ENCODE results near the gene LDB1. TPM values are rescaled to one million over a fixed set of nuclear protein-coding genes. Genes with fewer than 3 reads are reported as not detected.

Gene LDB1
- total and polyA plus RNA-seq, 2 of the 13 experiments (the other 11 are each of a cell fraction or from before 2014, with no cell fraction given): 17.2 to 45.5 TPM

DNA sequence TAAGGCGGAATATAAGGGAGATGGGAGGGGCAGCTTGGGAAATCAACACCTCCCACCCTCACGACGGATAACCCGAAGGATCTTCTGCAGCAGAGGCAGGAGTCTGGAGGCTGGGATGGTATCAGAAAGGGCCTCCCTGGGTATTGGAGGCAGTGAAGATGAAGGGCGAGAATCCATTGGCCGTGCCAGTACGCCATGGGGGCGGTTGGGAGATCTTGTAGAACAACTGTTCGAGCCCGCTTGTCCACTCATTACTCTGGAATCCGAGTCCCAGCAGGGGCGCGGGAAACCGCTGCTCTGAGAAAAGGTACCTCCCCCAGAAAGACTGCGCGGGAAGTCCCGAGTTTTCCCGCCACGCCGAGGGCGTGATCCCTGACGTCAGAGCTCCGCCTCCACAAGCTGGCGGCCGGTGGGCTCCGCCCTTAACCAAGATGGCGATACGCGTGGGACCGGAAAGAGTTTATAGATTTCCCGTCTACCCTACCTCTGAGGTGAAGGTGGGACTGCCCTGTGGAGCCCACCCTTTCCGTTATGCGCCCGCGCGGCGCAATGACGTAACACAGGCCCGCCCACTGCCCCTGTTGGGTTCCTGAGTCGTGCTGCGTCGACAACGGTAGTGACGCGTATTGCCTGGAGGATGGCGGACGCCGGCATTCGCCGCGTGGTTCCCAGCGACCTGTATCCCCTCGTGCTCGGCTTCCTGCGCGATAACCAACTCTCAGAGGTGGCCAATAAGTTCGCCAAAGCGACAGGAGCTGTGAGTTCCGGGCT is 31.8 kb upstream of the LDB1 start, which contains the start of gene NOLC1 (continued):
- peak; percentile 79; the same call in 1 of the 2 replicates for TF ChIP-seq ZNF224 (CRISPR knock-in tag; IDR thresholded peaks at IDR 0.05)
- TF ChIP-seq NCOA1 (CRISPR knock-in tag; IDR thresholded peaks at IDR 0.05): 0 out of 2 replicates have a peak, but pooled peaks have one; percentile 50
- 0 out of 2 replicates have a peak, but pooled peaks have one; percentile 17 for TF ChIP-seq ZNF280D (CRISPR knock-in tag; IDR thresholded peaks at IDR 0.05)
- TF ChIP-seq ZSCAN22 (CRISPR knock-in tag; IDR thresholded peaks at IDR 0.05): no peak
- TF ChIP-seq ZNF563 (CRISPR knock-in tag; IDR thresholded peaks at IDR 0.05): peak; percentile 73
- peak; percentile 18; the same call in 1 of the 2 replicates for TF ChIP-seq MIXL1 (CRISPR knock-in tag; IDR thresholded peaks at IDR 0.05)
- no peak for TF ChIP-seq TOE1 (CRISPR knock-in tag; IDR thresholded peaks at IDR 0.05)
- TF ChIP-seq UBTF (CRISPR knock-in tag; IDR thresholded peaks at IDR 0.05): peak; percentile 70
- no peak for TF ChIP-seq TRIM24 (CRISPR knock-in tag; IDR thresholded peaks at IDR 0.05)
- peak; percentile 79 for TF ChIP-seq SIN3B (IDR thresholded peaks at IDR 0.05; ENCODE audit: low read length)
- 0 out of 2 replicates have a peak, but pooled peaks have one; percentile 48 for TF ChIP-seq KLF9 (CRISPR knock-in tag; IDR thresholded peaks at IDR 0.05; ENCODE audit: low read depth)
- TF ChIP-seq POLR2AphosphoS2 (IDR thresholded peaks at IDR 0.05; ENCODE audit: low read depth, low read length): peak; percentile 95; the same call in 1 of the 2 replicates
- TF ChIP-seq, protein P1, sequence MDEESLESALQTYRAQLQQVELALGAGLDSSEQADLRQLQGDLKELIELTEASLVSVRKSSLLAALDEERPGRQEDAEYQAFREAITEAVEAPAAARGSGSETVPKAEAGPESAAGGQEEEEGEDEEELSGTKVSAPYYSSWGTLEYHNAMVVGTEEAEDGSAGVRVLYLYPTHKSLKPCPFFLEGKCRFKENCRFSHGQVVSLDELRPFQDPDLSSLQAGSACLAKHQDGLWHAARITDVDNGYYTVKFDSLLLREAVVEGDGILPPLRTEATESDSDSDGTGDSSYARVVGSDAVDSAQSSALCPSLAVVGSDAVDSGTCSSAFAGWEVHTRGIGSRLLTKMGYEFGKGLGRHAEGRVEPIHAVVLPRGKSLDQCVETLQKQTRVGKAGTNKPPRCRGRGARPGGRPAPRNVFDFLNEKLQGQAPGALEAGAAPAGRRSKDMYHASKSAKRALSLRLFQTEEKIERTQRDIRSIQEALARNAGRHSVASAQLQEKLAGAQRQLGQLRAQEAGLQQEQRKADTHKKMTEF (CRISPR knock-in tag; IDR thresholded peaks at IDR 0.05): peak; percentile 90
- no peak for TF ChIP-seq MTA1 (CRISPR knock-in tag; IDR thresholded peaks at IDR 0.05; ENCODE audit: borderline replicate concordance)
- TF ChIP-seq ZNF644 (CRISPR knock-in tag; IDR thresholded peaks at IDR 0.05; ENCODE audit: low read depth): no peak; the same call in 1 of the 2 replicates
- no peak for TF ChIP-seq ZNF512 (CRISPR knock-in tag; IDR thresholded peaks at IDR 0.05)
- no peak for TF ChIP-seq NR2F2 (IDR thresholded peaks at IDR 0.05; ENCODE audit: borderline replicate concordance, low read depth)
- TF ChIP-seq NFE2L1 (CRISPR knock-in tag; IDR thresholded peaks at IDR 0.05; ENCODE audit: borderline replicate concordance): peak; percentile 62; the same call in 1 of the 2 replicates
- TF ChIP-seq POGZ (CRISPR knock-in tag; IDR thresholded peaks at IDR 0.05): peak; percentile 88
- 0 out of 2 replicates have a peak, but pooled peaks have one; percentile 9 for TF ChIP-seq SP140L (CRISPR knock-in tag; IDR thresholded peaks at IDR 0.05; ENCODE audit: borderline replicate concordance)
- TF ChIP-seq, protein P2, sequence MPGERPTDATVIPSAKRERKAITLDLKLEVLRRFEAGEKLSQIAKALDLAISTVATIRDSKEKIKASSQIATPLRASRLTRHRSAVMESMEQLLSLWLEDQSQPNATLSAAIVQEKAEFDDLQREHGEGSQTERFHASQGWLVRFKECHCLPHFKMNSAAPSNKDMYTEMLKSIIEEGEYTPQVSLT (CRISPR knock-in tag; IDR thresholded peaks at IDR 0.05; ENCODE audit: borderline replicate concordance, low read depth): no peak
